Activated T-cell treated with anti-CD3 and anti-CD28 coated beads for 48 hours (primary cell): ENCODE measurements around the gene DNM1L.

Experiments used
- DNase-seq: peaks from one replicate; pipeline ENCODE4 v3.0.0-alpha.2; 2020; ENCODE audit warnings: low read depth

DNM1L gene

DNA sequence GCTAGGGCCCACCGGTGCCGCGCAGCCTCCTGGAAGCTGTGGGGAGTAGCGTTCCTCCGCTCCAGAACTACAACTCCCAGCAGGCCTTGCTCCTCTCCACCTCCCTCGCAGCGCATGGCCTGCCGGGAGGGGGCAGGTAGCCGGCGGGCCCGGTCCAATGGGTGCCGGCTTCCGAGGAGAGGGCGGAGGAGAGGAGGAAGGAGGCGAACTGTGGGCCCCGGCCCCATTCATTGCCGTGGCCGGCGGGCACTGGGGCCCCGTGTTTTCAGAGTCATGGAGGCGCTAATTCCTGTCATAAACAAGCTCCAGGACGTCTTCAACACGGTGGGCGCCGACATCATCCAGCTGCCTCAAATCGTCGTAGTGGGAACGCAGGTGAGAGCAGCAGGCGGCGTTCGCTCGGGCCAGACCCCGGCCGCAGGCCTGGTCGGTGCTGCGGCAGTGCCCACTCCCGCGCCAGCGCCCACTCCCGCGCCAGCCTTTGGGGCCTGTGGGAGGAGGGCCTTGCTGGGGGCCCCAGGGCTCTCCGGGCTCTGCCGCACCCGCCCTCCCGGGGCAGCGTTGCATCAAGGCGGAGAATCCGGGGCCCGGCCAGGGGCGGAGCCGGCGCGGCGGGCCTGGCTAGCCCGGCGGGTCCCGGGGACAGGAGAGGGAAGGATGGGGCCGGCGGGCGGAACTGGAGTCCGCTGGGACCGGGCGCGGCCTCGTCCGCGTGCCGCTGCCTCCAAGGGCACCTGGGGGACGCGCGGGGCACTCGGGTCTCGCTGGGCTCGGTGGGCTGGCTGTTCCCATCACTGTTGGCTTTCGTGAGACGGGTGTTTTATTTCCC is at the start of gene DNM1L:
Gene DNM1L (plus strand): TSS at position 211 of the 829 bp plus-strand sequence. CDS start 63 bp downstream, at position 274.
- peak; percentile 90 for DNase-seq

DNA sequence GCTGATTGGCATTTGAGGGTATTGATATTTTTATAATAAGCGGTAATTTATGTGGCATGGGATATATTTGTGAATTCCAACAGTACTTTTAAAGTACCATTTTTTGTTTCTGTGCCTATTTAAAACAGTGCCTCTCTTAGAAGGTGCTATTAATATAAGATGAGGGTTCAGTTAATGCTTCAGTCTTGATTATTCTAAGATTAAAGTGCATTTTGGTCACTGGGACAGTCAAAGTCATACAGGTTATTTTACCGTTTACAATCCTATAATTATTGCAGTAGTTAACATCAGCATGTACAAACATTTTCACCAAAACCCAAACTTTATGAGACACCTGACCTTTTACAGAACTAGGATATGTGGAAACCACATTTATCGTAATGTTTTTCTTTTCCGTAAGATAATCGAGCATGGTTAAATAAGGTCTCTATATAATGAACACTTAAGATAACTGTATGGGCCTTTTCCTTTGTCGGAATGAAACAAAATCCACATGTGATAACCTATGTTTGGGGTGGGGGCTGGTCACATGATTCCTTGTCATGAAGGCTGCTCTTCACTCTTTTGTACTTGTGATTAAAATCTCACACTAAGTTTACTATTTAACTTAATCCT is 37.7 kb upstream of the DNM1L start:
- no peak for DNase-seq

DNA sequence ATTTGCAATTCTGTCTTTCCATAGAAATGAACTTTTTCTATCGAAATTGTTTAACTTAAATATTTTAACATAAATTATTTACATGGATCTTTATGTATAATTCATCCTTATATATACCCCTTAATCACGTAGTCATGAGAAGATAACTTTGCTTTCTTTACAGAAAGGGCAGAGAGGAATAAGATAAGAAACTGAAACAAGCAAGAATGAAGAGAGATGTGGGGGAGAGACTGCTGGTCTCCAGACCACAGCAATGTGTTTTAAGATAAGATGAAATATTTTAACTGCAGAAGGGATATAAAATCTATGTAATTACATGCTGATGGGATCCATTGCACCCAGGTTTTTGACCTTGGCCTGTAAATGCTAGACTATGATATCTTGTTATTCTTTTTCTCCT is 34.7 kb upstream of the DNM1L start:
- no peak for DNase-seq

DNA sequence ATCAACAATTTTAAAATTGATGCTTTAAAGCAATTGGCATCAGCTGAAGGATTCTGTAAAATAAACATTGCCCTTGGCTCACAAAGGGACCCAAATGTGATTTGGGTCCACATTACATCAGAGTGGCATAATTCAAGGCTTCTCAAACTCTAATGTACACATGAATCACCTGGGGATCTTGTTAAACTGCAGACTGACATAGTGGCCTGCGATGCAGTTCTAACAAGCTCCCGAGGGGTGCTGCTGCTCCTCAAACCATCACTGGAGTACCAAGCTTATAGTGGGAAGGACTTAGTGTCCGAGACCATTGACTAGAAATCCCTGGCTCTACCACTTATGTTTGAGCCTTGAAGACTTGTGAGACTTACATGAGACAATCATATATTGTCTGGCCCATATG is 31.8 kb upstream of the DNM1L start:
- DNase-seq = no peak

DNA sequence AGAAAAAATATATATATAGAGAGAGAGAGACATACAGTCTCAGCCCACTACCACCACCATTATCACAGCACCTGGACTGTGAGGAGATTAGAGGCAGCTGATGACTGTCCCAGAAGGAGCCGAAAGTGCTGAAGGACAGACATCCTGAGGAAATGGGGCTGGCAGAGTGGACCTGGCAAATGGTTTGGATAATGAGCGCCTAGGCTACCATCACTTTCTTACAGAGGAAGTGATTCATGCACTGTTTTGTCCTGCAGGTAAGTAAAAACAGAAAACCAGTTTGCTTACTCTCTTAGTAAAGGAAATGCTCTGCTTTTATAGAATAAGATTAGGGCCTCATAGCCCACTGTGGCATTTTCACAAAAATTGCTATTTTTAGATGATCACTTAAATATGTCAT is 28.6 kb upstream of the DNM1L start:
- no peak for DNase-seq

DNA sequence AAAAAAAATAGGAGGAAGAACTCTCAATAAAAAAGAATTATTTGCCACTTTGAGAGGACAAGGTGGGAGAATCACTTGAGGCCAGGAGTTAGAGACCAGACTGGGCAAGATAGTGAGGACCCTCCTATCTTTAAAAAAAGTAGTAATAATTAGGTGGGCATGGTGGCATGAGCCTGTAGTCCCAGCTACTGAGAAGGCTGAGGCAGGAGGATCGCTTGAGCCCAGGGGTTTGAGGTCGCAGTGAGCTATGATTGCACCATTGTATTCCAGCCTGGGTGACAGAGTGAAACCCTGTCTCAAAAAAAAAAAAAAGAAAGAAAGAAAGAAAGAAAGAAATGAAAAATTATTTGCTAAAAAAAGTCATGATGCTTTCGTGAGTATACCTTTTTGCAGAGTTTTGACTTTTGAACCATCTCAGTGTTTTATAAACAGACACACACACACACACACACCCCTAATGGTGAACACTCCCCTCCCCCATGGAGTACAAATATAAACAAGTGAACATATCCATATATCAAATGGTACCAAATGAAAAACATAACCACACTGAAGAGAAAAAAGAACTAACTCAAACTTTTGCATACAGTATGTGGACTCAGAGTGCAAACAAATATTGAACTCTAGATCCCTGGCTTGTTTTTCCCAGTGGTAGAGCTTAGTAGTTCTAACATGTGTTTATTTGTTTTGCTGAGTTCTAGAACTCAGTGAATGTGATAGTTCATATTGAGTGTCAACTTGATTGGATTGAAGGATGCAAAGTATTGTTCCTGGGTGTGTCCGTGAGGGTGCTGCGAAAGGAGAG is 27.7 kb upstream of the DNM1L start:
- no peak for DNase-seq

DNA sequence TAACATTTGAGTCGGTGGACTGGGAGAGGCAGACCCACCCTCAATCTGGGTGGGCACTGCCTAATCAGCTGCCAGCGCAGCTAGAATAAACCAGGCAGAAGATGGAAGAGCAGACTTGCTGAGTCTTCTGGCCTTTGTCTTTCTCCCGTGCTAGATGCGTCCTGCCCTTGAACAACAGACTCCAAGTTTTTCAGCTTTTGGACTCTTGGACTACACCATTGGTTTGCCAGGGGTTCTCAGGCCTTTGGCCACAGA is 27.2 kb upstream of the DNM1L start:
- DNase-seq = no peak

DNA sequence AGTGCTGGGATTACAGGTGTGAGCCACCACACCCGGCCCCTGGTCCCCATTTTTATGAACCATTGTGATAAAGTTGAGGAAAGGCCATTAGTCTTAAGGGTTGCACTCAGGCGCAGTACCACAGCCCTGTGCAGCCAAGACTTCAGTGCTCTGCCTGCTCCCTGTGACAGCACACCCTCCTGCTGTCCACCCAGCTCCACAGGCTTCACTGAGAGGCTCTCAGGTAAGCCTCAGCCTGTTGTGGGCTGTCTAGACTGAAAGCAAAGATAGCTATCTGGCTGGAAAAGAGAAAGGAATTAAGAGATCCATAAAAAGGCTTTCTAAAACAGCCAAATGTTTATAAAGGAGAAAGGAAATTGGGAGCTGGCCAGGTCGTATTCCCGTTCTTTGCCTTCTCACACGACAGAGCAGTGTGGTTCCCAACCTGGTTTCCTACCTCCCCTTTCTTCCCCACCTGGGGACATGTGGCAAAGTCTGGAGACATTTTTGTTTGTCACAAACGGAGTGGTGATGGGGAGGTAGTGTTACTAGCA is 19.1 kb upstream of the DNM1L start:
- no peak for DNase-seq

DNA sequence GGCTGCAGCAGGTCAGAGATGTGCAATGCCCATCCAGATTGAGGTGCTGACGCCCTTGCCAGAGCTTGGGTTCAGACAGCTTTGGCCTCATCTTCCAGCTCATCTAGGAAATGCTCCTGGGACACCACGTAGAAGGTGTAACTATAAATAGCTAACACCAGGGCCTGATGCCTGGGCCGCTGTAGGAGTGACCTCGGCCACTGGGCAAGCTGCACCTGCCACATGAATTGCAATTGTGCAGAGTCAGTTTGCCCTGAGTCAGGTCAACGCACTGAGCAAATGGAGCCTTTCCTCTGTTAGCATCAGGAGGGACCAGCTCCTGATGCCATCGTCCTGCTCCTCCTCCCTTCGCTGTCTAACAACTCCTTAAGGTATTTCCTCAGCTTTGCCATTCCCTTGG is 17.4 kb upstream of the DNM1L start:
- DNase-seq = no peak

DNA sequence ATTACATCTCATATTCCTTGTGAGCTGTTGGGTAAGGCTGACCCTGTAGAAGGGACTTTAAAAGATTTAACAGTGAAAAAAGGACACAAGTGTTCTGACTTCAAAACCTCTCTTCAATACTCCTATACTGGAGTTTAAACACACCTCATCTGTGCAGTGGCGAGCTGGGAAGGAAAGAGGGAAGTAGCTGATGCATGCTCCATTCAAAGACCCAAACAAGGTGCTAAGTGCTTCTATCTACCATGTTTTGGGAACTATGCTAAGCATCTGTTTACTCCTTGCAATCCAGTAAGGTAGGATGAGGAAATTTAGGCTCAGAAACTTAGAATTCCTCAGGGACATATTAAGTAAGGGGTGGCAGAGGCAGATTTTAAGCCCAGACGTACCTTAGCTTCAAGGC is 16.4 kb upstream of the DNM1L start:
- DNase-seq = no peak

DNA sequence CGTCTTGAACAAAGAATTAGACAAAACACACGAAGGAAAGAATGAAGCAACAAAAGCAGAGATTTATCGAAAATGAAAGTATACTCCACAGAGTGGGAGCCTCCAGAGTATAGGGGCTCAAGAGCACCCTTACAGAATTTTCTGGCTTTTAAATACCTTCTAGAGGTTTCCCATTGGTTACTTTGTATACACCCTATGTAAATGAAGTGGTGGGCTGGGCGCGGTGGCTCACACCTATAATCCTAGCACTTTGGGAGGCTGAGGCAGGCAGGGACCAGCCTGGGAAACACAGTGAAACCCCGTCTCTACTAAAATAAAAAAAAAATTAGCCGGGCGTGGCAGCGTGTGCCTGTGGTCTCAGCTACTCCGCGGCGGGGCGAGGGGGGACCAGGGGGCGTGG is 13.1 kb upstream of the DNM1L start:
- no peak for DNase-seq

DNA sequence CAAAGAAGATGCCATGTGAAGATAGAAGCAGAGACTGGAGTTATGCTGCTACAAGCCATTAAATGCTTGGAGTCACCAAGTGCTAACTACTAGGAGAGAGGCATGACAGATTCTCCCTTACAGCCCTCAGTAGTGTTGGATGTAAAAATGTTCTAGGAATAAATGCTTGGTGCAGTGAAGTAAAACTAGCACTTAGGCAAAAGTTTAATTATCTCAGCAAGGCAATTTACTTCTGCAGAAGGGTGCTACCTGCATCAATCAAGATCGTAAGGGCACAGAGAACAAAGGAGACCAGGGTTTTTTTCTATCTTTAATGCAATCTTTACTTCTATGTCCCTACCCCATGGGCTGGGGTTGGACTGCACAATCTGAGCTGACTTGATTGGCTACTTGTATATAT is 9.5 kb upstream of the DNM1L start:
- DNase-seq = no peak

DNA sequence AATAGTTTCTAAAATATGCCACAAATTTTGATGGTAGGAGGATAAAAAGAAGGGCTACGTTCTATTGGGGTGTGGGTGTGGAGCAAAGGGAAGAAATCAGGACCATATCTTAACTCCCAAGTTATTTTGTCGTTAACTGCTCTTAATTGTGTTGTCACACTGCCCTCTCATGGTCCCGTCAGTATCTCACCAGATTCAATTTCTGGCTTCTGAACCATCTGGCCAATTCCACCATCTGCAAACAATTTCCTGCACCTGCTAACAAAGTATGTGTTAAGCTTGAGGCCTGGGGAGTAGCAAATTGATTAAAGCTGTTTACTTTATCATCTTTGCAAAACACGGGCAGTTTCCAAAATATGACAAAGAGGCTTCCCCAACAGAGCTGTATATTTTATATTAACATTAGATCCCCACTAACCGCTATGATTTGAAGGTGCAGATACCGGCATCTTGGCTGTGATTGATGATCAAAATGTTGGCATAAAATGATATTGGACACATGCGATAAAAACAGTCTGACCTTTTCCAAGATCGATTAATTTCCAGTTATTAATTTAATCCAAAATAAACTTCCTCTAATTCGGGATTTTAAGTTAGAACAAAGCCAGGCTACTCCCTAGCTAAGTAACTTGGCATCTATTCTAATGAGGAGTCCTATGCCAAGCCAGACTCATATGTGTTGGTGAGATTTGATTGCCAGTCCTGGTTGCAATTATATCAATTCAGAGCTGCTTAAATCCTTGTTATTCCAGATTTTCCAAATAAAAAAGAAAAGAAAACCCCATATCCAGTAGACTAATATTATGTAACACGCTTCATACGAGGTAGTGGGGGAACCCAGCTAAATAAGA is 6.9 kb upstream of the DNM1L start:
- no peak for DNase-seq

DNA sequence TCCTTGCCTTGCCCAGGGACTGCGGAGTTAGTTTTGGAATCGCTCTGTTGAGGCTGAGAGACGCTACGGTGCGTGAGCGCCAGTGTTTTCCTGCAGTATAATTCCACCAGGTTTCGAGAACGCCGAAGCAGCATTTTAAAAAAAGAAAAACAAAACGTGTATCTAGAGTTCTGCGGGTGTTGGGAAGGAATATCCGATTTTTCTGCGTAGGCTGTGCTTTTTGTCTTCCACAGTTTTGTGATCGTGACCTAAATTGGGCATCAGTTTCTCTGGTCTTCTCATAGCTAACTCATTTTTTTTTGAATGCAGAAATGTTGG is 778 bp downstream of the DNM1L start:
- no peak for DNase-seq

DNA sequence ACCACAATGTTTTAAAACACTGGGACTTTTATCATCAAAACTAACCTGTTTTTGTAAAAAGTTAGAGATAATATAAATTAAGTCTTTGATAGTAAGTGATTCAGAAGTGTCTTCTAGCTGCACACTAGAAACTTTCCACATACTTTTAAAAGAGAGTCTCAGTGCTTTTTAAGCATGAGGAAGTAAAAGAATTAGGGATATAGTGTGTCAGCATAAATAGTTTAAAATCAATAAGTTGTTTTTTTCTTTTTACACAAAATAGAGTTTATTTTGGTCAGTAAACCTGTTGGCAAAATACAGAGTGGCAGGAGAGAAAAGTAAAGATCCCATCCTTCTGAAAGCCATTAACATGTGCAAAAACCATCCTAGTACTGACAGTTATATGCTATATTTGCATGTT is 1.7 kb downstream of the DNM1L start:
- DNase-seq = no peak

DNA sequence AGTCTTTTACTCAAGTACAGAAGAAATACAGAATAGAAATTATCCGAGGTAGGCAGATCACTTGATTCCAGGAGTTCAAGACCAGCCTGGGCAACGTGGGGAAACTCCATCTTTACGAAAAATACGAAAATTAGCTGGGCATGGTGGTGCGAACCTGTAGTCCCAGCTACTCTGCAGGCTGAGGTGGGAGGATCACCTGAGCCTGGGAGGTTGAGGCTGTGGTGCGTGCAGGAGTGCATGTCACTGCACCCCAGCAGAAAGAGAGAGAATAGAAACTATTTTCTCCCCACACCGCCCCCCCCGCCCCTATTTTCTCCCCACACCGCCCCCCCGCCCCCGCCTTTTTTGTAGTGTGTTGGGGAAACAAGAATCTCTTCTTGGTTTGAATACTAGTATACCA is 2.2 kb downstream of the DNM1L start:
- no peak for DNase-seq

DNA sequence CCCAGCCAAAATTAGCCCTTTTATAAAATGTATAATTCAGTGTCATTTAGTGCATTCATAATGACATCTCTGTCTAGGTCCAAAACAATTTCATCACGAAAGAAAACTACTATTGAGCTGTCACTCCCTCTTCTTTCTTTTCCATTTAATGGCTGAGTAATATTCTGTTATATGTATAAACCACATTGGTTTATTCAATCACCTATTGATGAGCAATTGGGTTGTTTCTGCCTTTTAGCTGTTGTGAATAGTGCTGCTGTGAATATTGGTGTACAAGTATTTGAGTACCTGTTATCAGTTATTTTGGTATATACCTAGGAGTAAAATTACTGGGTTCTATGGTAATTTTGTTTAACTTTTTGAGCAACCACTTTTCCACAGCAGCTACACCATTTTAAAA is 7.2 kb downstream of the DNM1L start:
- DNase-seq = no peak

DNA sequence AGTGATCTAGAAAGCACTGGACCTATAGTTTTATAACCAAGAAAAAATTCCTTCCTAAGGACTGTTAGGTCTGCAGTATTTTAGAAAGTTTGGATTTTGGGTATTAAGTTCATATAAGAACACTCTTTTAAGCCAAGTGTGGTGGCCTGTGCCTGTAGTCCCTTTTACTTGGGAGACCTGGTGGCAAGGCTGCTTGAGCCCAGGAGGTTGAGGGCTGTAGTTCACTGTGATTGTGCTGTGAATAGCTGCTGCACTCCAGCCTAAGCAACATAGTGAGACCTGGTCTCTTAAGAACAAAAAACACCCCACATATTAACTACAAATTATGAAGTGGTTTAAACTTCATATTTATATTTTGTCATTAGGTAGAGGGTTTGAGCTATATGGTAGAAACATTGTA is 9.7 kb downstream of the DNM1L start:
- DNase-seq = no peak

DNA sequence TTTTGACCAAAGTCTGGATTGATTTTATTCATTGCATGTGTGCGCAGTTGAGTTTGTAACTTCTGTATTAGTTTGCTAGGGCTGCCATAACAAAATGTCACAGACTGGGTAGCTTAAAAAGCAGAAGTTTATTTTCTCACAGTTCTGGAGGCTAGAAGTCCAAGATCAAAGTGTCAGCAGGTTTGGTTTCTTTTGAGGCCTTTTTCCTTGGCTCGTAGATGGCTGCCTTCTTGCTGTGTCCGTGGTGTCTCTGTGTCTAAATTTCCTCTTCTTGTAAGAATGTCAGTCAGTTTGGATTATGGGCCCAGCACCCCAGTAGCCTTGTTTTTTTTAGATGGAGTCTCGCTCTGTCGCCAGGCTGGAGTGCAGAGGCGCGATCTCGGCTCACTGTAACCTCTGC is 11.8 kb downstream of the DNM1L start:
- no peak for DNase-seq

DNA sequence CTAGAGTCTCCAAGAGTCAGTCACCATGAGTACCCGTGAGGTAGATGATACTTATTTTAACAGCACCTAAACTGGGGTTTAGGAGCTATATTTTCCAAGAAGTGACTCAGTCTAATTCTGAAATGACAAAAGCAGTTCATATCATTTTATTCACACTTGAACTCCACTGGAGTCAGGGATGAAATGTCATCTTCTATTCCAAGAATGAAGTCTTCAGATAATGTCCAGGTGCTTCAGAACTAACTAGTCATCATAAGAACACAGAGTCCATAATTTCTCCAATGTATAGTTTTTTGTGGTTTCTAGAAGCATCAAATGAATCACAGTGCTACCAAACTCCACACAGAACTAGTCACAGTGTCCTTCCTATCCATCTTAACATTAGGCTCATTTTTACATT is 13.3 kb downstream of the DNM1L start:
- DNase-seq = no peak

DNA sequence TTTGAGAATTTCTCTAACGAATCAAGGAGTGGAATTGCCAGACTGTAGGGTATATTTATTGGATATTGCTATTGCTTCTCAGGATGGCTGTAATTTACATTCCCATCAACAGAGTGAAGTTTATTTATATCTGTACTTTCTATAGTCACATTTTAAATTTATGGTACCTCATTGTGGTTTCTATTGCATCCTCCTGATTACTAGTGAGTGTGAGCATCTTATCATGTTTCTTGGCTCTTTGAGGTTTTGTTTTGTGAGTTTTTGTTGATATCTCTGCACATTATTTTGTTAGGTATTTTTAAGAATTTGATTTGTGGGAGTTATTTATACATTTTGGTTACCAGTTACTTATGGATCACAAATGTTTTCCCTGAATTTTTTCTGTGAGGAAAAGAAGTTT is 13.9 kb downstream of the DNM1L start:
- DNase-seq = no peak

DNA sequence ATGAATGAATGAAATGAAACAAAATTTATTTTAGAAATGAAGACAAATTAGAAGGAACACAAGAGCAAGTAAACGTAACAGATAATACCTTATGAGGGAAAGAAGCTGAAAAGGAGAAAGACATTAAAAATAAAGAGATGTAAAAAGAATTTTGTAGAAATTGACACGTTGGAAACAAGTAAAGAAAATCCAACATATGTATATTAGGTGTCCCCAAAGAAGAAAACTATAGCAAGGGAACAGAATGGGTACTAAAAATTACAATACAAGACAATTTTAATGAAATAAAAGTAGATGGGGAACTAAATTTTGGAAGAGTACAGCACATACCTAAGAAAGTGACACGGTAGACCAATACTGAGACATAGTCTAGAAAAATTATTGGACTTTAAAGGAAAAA is 16.7 kb downstream of the DNM1L start:
- DNase-seq = no peak
